Ovary (tissue), 9 donors: ENCODE measurements around the gene MORN1. TPM values are rescaled to one million over a fixed set of nuclear protein-coding genes. Genes with fewer than 3 reads are reported as not detected.

Experiments
- DNase-seq, 5 donors: peaks; one replicate each; pipeline ENCODE4 v3.0.0-alpha.2; 2019 to 2020
- H3K27ac ChIP-seq, 2 donors: fragments of 200-600 bp; one replicate each; pipeline versions ENCODE4 v1.5.1 to v1.8.0; 2019 to 2022
- H3K27me3 ChIP-seq: fragments of 200-600 bp; one replicate; pipeline ENCODE4 v1.8.0; 2022
- H3K36me3 ChIP-seq: fragments of 200-600 bp; sonication (generic); one replicate; pipeline ENCODE4 v1.5.1; 2019
- H3K4me1 ChIP-seq: one replicate; pipeline ENCODE4 v1.8.1; 2013; ENCODE audit warnings: mild to moderate bottlenecking, moderate library complexity; ENCODE audit not compliant: insufficient read depth
- H3K4me3 ChIP-seq: fragments of 200-600 bp; sonication (generic); one replicate; pipeline ENCODE4 v1.5.1; 2017
- H3K9me3 ChIP-seq, 2 donors: fragments of 200-600 bp in 1 of 2; sonication (generic) in 1 of 2; one replicate each; pipeline versions ENCODE4 v1.5.1 to v1.8.1; 2013 to 2019; ENCODE audit warnings: mild to moderate bottlenecking in 1 of 2, moderate library complexity in 1 of 2
- CTCF ChIP-seq, 3 donors: fragments of 450-650 bp in 2 of 3; fragments of 200-600 bp in 1 of 3; IDR thresholded peaks; one replicate each; pipeline versions ENCODE4 v1.5.1 to v1.8.0; 2016 to 2022; ENCODE audit warnings: antibody characterized with exemption in 3 of 3, mild to moderate bottlenecking in 1 of 3
- EP300 ChIP-seq: sonication (generic); formaldehyde crosslinking; IDR thresholded peaks from one replicate; pipeline ENCODE4 v1.6.1; 2017; ENCODE audit warnings: antibody characterized with exemption
- POLR2A ChIP-seq: fragments of 450-650 bp; IDR thresholded peaks from one replicate; pipeline ENCODE4 v1.6.1; 2017; ENCODE audit warnings: antibody characterized with exemption, mild to moderate bottlenecking, moderate library complexity
- WGBS, 3 donors: extraction: QIAGEN DNeasy Blood & Tissue Kit in 1 of 3; methylation state at CpG; one replicate each; pipeline versions ENCODE4 v1.1.5 to v1.1.7; 2013 to 2017; 5-methylcytosine and 5-hydroxymethylcytosine counted together
- intact Hi-C, 4 donors: fragments of 100-400 bp; cut with DNase I; formaldehyde crosslinking; loops; one replicate each; pipeline versions ENCODE4 v1.11.0 to v1.15.1; 2022 to 2023
- polyA plus RNA-seq, 2 donors: library from polyadenylated mRNA; stranded (reverse); fragments of 200-250 nt in 1 of 2; fragments of 350-450 nt in 1 of 2; fragmentation: Illumina TruSeq in 1 of 2; extraction: RNeasy Lipid Tissue Mini Kit (QIAGEN cat#74804) in 1 of 2; gene quantifications; one replicate each; pipeline ENCODE4 v1.2.3, GENCODE V29; 2013 to 2014
- total RNA-seq, 7 donors: library from RNA; depleted of rRNA in 2 of 7; stranded (reverse); fragments of >200 nt in 2 of 7; fragmentation: NEBNext Ultra II Directional in 3 of 7; extraction: Animal tissue kit (Norgen Biotek cat#: 25700) in 3 of 7; gene quantifications; one replicate each; pipeline versions ENCODE4 v1.1.0 to v1.2.4, GENCODE V29; 2016 to 2023
- donor health status: DM: no; HTN: no; CAD: no; lungs with moderate emphysema.
- donor health status: DM: no; HTN: no; CAD: no.
- donor health status: Bipolar disorder and iron deficiency.
- donor health status: DM: yes; HTN: yes; CAD: no.
- donor health status: DM: no; HTN: no; CAD: no.
- donor health status: DM: yes; HTN: yes; CAD: no.

MORN1 gene
- total and polyA plus RNA-seq, 9 donors = 1.7 to 24.2 (median 17.7) TPM

GRCh38 chr1:2324553-2325366, 66.6 kb downstream of the MORN1 start:
- peaks cover 23% of the 10 kb centered on the region for H3K4me1 ChIP-seq
- no peak overlapping the region for H3K4me3 ChIP-seq
- WGBS, 3 donors = 83 to 89% (median 84%) methylated on average over 17 to 18 of the region's 18 CpGs
- no peaks in the 10 kb centered on the region for H3K27me3 ChIP-seq
- TF ChIP-seq CTCF (IDR thresholded peaks at IDR 0.05) = no peak
- no peak for TF ChIP-seq EP300
- no peak for TF ChIP-seq POLR2A
- intact Hi-C loops = loop anchor here in 1 of 4 donors (5.0 kb wide), 1 partner anchor 58 kb away; no protein-coding TSS in a partner anchor
- H3K36me3 ChIP-seq = no peaks in the 10 kb centered on the region
- no peak overlapping the region for H3K27ac ChIP-seq
- H3K9me3 ChIP-seq = no peaks in the 10 kb centered on the region
- DNase-seq = no peak

GRCh38 chr1:2323451-2323974, 67.8 kb downstream of the MORN1 start:
- Histone ChIP-seq H3K4me1 (peaks cover 23% of the 10 kb centered on the region), H3K36me3 (no peaks in the 10 kb centered on the region), H3K27me3 (no peaks in the 10 kb centered on the region), H3K27ac (peak overlapping the region; percentile 41 to 72), H3K4me3 (no peak overlapping the region), H3K9me3 (no peaks in the 10 kb centered on the region)
- no peak for TF ChIP-seq POLR2A
- TF ChIP-seq CTCF (IDR thresholded peaks at IDR 0.05) = no peak
- TF ChIP-seq EP300 = no peak
- DNase-seq = no peak
- intact Hi-C loops = loop anchor here in 1 of 4 donors (5.0 kb wide), 1 partner anchor 59 kb away; no protein-coding TSS in a partner anchor
- WGBS, 3 donors = 75 to 88% (median 83%) methylated on average over 16 of the region's 16 CpGs

DNA sequence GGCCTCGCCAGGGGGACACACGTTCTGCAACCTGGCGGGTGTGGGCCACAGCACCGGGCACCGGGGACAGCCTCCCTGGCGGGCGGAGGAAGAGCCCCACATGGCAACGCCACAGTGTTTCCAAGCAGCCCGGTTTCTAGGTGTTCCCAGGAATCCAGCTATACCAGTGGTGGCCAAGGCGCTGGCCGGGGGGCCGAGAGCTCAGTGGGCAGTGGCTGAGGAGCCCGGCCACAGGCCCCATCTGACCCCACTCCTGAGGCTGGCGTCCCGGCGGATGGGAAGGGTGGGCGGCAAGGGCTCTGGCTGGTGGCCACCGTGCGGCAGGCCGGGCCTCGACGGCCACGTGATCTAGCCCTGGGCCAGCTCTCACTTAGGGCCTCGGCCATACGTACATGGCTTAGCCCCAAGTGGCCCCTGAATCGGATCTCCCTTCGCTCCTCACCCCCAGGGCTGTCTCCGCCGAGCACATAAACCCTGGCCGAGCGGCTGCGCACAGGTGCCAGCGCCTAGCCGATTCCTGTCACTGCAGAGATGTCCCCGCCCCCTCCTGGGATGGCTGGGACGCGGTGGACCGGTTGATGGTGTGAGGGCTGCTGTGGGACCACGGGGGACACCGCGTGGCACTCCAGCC, 68.7 kb downstream of the MORN1 start:
- H3K27me3 ChIP-seq = no peaks in the 10 kb centered on the region
- no peaks in the 10 kb centered on the region for H3K9me3 ChIP-seq
- H3K36me3 ChIP-seq = no peaks in the 10 kb centered on the region
- H3K4me1 ChIP-seq = peaks cover 23% of the 10 kb centered on the region
- 49 to 62% (median 62%) methylated on average over 35 to 41 of the region's 41 CpGs for WGBS, 3 donors
- H3K27ac ChIP-seq = peak overlapping the region; percentile 66 to 72
- TF ChIP-seq CTCF (IDR thresholded peaks at IDR 0.05) (no peak), POLR2A (no peak), EP300 (no peak)
- intact Hi-C loops = loop anchor here in 1 of 4 donors (5.0 kb wide), 1 partner anchor 60 kb away; no protein-coding TSS in a partner anchor
- peak in 4 of 5 donors; percentile 49 to 73 (median 61) for DNase-seq
- peak overlapping the region; percentile 7 for H3K4me3 ChIP-seq

GRCh38 chr1:2322065-2322571, 69.2 kb downstream of the MORN1 start:
- peak; percentile 81 to 91 (median 85) for DNase-seq

More at GRCh38 chr1:2322065-2322571, 69.2 kb downstream of the MORN1 start:
- no peaks in the 10 kb centered on the region for H3K9me3 ChIP-seq
- peak overlapping the region; percentile 66 to 72 for H3K27ac ChIP-seq
- no peak for TF ChIP-seq EP300
- no peak for TF ChIP-seq CTCF (IDR thresholded peaks at IDR 0.05)
- TF ChIP-seq POLR2A = no peak
- 0 to 3% (median 2%) methylated on average over 30 of the region's 30 CpGs for WGBS, 3 donors
- H3K27me3 ChIP-seq = no peaks in the 10 kb centered on the region
- H3K4me1 ChIP-seq = peaks cover 23% of the 10 kb centered on the region
- peak overlapping the region; percentile 7 for H3K4me3 ChIP-seq
- intact Hi-C loops = loop anchor here in 1 of 4 donors (5.0 kb wide), 1 partner anchor 60 kb away; no protein-coding TSS in a partner anchor
- no peaks in the 10 kb centered on the region for H3K36me3 ChIP-seq
